Liver (tissue), 3 donors: ENCODE measurements around the gene COL23A1.

Experiments
- ATF3 ChIP-seq: IDR thresholded peaks from 2 replicates; pipeline ENCODE4 v1.6.1; 2016; ENCODE audit warnings: antibody characterized with exemption
- CTCF ChIP-seq: fragments of 150-350 bp; IDR thresholded peaks from 2 replicates; pipeline ENCODE4 v1.5.1; 2017; ENCODE audit warnings: improper control_type of control experiment, low read depth, low read length; ENCODE audit not compliant: missing input control
- FOXA1 ChIP-seq: IDR thresholded peaks from 2 replicates; pipeline ENCODE4 v1.6.1; 2016; ENCODE audit warnings: antibody characterized with exemption
- GABPA ChIP-seq, 2 donors: IDR thresholded peaks in 1 of 2; conservative IDR thresholded peaks in 1 of 2; 2 replicates each; pipeline ENCODE4 v1.6.1; 2016; ENCODE audit warnings: antibody characterized with exemption in 2 of 2, mild to moderate bottlenecking in 1 of 2, moderate library complexity in 1 of 2
- JUND ChIP-seq, 2 donors: IDR thresholded peaks; 2 replicates each; pipeline ENCODE4 v1.6.1; 2016; ENCODE audit warnings: antibody characterized with exemption in 2 of 2
- NR2F2 ChIP-seq: IDR thresholded peaks from 2 replicates; pipeline ENCODE4 v1.6.1; 2016; ENCODE audit warnings: antibody characterized with exemption
- RAD21 ChIP-seq, 2 donors: IDR thresholded peaks; 2 replicates each; pipeline ENCODE4 v1.6.1; 2016; ENCODE audit warnings: antibody characterized with exemption in 2 of 2, mild to moderate bottlenecking in 2 of 2
- REST ChIP-seq: IDR thresholded peaks from 2 replicates; pipeline ENCODE4 v1.6.1; 2016; ENCODE audit warnings: antibody characterized with exemption, mild to moderate bottlenecking
- SP1 ChIP-seq: IDR thresholded peaks from 2 replicates; pipeline ENCODE4 v1.6.1; 2018; ENCODE audit warnings: antibody characterized with exemption, mild to moderate bottlenecking
- TAF1 ChIP-seq: conservative IDR thresholded peaks from 2 replicates; pipeline ENCODE4 v1.6.1; 2016; ENCODE audit warnings: antibody characterized with exemption, mild to moderate bottlenecking
- YY1 ChIP-seq: IDR thresholded peaks from 2 replicates; pipeline ENCODE4 v1.6.1; 2016; ENCODE audit warnings: antibody characterized with exemption, mild to moderate bottlenecking
- ZBTB33 ChIP-seq: IDR thresholded peaks from 2 replicates; pipeline ENCODE4 v1.6.1; 2016; ENCODE audit warnings: antibody characterized with exemption
- TF ChIP-seq, protein P1 (sequence below): IDR thresholded peaks from 2 replicates; pipeline ENCODE4 v1.6.1; 2016; ENCODE audit warnings: antibody characterized with exemption
- donor health status: healthy.
- donor health status: healthy.

GRCh38 chr5:178264044-178264443 is 326.1 kb downstream of the COL23A1 start:
- TF ChIP-seq GABPA (IDR thresholded peaks at IDR 0.05 in 1 of 2, conservative IDR thresholded peaks at IDR 0.05 in 1 of 2) (no peak), CTCF (no peak), ZBTB33 (no peak), ATF3 (no peak), RAD21 (IDR thresholded peaks at IDR 0.05) (no peak), FOXA1 (no peak), JUND (IDR thresholded peaks at IDR 0.05) (no peak), TAF1 (no peak), REST (no peak), SP1 (no peak), YY1 (no peak), NR2F2 (no peak)
- TF ChIP-seq, protein P1, sequence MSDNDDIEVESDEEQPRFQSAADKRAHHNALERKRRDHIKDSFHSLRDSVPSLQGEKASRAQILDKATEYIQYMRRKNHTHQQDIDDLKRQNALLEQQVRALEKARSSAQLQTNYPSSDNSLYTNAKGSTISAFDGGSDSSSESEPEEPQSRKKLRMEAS, result no peak
